Keratinocyte (primary cell): ENCODE results near the gene PTEN.

Experiments used
- CTCF ChIP-seq, 3 experiments: IDR thresholded peaks in 1 of 3; conservative IDR thresholded peaks in 1 of 3; optimal IDR thresholded peaks in 1 of 3; 2 replicates in 2 of 3; 3 replicates in 1 of 3; pipeline versions ENCODE3 to v1.5.1; 2011; ENCODE audit warnings: low read length in 3 of 3, mild to moderate bottlenecking in 3 of 3, moderate library complexity in 2 of 3, control low read depth in 1 of 3, inconsistent platforms in 1 of 3; ENCODE audit not compliant: insufficient read depth in 2 of 3; ENCODE audit errors: extremely low read depth in 1 of 3
- EZH2 ChIP-seq: IDR thresholded peaks from one replicate; pipeline ENCODE4 v1.6.1; 2012; ENCODE audit warnings: inconsistent platforms, mild to moderate bottlenecking, low read length, moderate library complexity

- TF ChIP-seq CTCF (optimal IDR thresholded peaks at IDR 0.05 in 1 of 3, IDR thresholded peaks at IDR 0.05 in 1 of 3, conservative IDR thresholded peaks at IDR 0.05 in 1 of 3; ENCODE audit: extremely low read depth in 1 of 3, insufficient read depth in 2 of 3, low read length in 3 of 3), result no peak
- TF ChIP-seq EZH2, result no peak
Measured at GRCh38 chr10:88012641-88013040, 149.2 kb downstream of the PTEN start.
